Measurements from ENCODE around the gene CRTC1. TPM values are rescaled to one million over a fixed set of nuclear protein-coding genes. Genes with fewer than 3 reads are reported as not detected.

Gene CRTC1
- total and polyA plus RNA-seq, 8 donors, result 5.2 to 18.1 (median 7.5) TPM

DNA sequence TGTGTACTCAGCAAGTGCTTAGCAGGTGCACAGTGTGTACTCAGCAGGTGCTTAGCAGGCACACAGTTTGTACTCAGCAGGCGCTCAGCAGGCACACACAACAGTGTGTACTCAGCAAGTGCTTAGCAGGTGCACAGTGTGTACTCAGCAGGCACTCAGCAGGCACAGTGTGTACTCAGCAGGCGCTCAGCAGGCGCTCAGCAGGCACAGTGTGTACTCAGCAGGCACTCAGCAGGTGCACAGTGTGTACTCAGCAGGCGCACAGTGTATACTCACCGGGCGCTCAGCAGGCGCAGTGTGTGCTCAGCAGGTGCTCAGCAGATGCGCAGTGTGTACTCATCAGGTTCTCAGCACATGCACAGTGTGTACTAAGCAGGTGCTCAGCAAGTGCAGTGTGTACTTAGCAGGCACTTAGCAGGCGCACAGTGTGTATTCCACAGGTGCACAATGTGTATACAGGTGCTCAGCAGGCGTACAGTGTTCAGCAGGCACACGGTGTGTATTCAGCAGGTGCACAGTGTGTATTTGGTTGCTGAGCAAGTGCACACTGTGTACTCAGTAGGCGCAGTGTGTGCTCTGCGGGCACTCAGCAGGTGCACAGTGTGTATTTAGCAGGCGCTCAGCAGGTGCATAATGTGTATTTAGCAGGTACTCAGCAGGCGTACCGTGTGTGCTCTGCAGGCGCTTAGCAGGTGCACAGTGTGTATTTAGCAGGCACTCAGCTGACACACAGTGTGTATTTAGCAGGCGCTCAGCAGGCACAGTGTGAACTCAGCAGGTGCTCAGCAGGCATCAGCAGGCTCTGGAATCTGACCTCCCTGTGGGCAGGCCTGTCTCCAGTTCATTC is 15.1 kb downstream of the CRTC1 start:
- Histone ChIP-seq H3K27ac (no peak overlapping the region), H3K36me3 (no peaks in the 10 kb centered on the region), H3K4me3 (no peak overlapping the region), H3K4me1 (peaks cover 0 to 7% (median 0%) of the 10 kb centered on the region in 3 donors), H3K9me3 (no peaks in the 10 kb centered on the region), H3K27me3 (no peaks in the 10 kb centered on the region)
- TF ChIP-seq, protein P1, sequence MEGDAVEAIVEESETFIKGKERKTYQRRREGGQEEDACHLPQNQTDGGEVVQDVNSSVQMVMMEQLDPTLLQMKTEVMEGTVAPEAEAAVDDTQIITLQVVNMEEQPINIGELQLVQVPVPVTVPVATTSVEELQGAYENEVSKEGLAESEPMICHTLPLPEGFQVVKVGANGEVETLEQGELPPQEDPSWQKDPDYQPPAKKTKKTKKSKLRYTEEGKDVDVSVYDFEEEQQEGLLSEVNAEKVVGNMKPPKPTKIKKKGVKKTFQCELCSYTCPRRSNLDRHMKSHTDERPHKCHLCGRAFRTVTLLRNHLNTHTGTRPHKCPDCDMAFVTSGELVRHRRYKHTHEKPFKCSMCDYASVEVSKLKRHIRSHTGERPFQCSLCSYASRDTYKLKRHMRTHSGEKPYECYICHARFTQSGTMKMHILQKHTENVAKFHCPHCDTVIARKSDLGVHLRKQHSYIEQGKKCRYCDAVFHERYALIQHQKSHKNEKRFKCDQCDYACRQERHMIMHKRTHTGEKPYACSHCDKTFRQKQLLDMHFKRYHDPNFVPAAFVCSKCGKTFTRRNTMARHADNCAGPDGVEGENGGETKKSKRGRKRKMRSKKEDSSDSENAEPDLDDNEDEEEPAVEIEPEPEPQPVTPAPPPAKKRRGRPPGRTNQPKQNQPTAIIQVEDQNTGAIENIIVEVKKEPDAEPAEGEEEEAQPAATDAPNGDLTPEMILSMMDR (IDR thresholded peaks at IDR 0.05), result no peak
- intact Hi-C loops (cut with DNase I), result no loop called here
- ATAC-seq (no peak), FAIRE-seq (no peak), DNase-seq (no peak)
- WGBS, 2 donors, result 88 to 89% methylated on average over 18 of the region's 18 CpGs

DNA sequence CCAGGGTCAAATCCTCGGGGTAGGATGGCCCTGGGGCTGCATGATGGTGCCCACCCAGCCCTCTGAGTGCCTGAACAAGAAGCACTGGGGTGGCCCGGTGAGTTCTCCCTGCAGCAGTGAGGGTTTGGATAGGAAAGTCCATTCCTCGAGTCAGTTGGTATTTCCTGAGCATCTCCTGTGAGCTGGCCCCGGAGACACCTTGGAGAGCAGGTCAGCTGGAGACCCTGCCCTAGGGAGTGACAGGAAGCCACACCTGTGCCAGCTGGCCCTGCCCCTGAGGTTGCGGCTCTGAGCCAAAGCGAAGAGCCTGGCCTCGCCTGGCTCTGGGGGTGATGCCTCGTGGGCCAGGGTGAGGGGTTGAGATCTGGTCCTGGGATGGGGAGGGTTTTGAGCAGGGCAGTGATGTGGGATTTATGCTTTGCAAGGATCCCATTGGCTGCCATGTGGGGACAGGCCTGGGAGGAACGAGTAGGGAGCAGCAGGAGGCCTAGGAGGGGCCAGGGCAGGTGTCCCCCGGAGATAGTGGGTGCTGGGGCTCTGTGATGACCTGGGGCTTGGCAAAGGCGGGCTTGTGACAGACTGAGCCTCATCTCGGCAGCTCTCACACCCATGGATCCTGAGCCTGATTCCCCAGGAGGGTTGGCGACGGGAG is 16.0 kb downstream of the CRTC1 start:
- TF ChIP-seq, protein P1 (IDR thresholded peaks at IDR 0.05), result no peak
- ATAC-seq (no peak), FAIRE-seq (no peak), DNase-seq (no peak)
- no peaks in the 10 kb centered on the region for H3K36me3 ChIP-seq
- no peak overlapping the region for H3K4me3 ChIP-seq
- peak overlapping the region; percentile 23 to 67 (median 47) for H3K27ac ChIP-seq
- intact Hi-C loops (cut with DNase I), result no loop called here
- peaks cover 0 to 7% (median 0%) of the 10 kb centered on the region in 3 donors for H3K4me1 ChIP-seq
- H3K27me3 ChIP-seq, result no peaks in the 10 kb centered on the region
- whole genome bisulfite sequencing, 2 donors, result 74 to 81% methylated on average over 14 of the region's 14 CpGs
- no peaks in the 10 kb centered on the region for H3K9me3 ChIP-seq

DNA sequence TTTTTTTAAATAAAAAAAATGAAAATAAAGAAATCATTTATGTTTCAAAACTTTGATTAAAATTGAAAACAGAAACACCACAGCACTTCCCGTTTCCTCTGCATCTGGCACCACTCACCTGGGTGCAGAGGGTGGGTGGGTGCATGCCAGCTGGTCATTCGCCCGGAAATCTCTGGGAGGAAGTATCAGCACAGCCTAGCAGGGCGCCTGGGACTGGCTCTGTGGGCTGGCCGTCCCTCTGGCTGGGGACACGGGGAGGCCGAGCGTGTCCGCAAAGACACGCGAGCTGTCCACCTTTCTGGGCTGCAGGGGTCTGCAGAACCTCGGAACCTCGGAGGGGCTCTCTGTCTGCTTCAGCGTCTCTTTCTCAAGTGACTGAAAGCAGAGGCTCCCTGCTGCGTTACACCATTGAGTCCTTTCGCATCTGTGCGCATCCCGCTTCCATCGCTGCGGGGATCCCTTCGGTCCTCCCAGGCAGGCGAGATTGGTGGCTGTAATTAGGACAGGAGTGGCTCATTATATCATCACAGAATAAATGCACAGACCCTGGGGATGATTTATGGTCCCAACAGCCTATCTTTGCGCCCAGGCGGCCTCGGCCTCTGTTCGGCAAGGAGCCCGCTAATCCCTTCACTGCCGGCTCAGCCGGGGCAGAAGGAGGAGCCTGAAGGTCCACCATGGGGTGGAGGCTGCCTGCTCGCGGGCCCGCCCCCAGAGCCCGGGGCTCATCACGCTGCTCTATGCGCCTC is 17.2 kb downstream of the CRTC1 start:
- H3K36me3 ChIP-seq, result no peaks in the 10 kb centered on the region
- intact Hi-C loops (cut with DNase I), result no loop called here
- H3K4me3 ChIP-seq, result peak overlapping the region in 2 of 4 donors; percentile 16 to 23
- H3K27me3 ChIP-seq, result no peaks in the 10 kb centered on the region
- peaks cover 0 to 7% (median 0%) of the 10 kb centered on the region in 3 donors for H3K4me1 ChIP-seq
- ATAC-seq (peak; percentile 94 to 96 (median 96)), FAIRE-seq (no peak), DNase-seq (peak; percentile 88 to 96 (median 90))
- 15 to 31% methylated on average over 35 of the region's 35 CpGs for WGBS, 2 donors
- TF ChIP-seq, protein P1 (IDR thresholded peaks at IDR 0.05), result no peak
- no peaks in the 10 kb centered on the region for H3K9me3 ChIP-seq
- H3K27ac ChIP-seq, result peak overlapping the region; percentile 29 to 67 (median 54)

DNA sequence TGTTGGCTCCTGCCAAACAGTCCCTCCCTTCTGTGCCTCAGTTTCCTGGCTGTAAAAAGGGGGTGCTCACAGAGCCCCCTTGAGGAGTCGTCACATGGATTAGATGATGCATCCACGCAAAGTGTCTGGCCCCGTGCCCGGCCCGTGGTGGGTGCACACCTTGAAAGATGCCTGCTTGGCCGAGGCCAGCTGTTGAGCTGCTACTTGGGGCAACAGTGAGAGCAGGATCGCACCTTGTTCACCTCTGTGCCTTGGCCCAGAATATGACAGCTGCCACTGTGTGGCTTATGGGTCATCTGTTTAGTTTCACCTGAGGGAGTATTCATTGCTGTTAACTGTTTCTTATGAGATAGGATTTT is 17.7 kb downstream of the CRTC1 start:
- peak; percentile 4 to 33 (median 18) for ATAC-seq
- Histone ChIP-seq H3K4me3 (peak overlapping the region in 2 of 4 donors; percentile 16 to 23), H3K27me3 (no peaks in the 10 kb centered on the region), H3K36me3 (no peaks in the 10 kb centered on the region), H3K9me3 (no peaks in the 10 kb centered on the region), H3K27ac (peak overlapping the region; percentile 28 to 65 (median 36)), H3K4me1 (peaks cover 0 to 7% (median 0%) of the 10 kb centered on the region in 3 donors)
- intact Hi-C loops (cut with DNase I), result no loop called here
- TF ChIP-seq, protein P1 (IDR thresholded peaks at IDR 0.05), result no peak
- DNase-seq, result no peak
- FAIRE-seq, result no peak
- WGBS, 2 donors, result 22 to 37% methylated on average over 7 of the region's 7 CpGs

Measured in pancreas (tissue), 10 donors.